GM23338 (cell line): ENCODE data around the gene VPS50. TPM values are rescaled to one million over a fixed set of nuclear protein-coding genes. Genes with fewer than 3 reads are reported as not detected.

ENCODE experiments used
- ATAC-seq: fragments of 200-7000 bp; cut with Tn5 transposase; 3 replicates; pipeline ENCODE4 v1.9.1; 2020
- DNase-seq: peaks from one replicate; pipeline ENCODE4 v3.0.0-alpha.2; 2015; ENCODE audit warnings: low spot score
- H2AFZ ChIP-seq: fragments of 200-600 bp; sonication (generic); 2 replicates; pipeline ENCODE4 v1.8.0; 2016; ENCODE audit warnings: antibody characterized with exemption, mild to moderate bottlenecking, moderate library complexity
- H3F3A ChIP-seq: fragments of 200-600 bp; sonication (generic); replicated peaks from 2 replicates; pipeline ENCODE4 v1.8.0; 2017; ENCODE audit warnings: antibody characterized with exemption, mixed run types, low read depth
- H3K27ac ChIP-seq: fragments of 200-600 bp; sonication (generic); 2 replicates; pipeline ENCODE4 v1.6.1; 2016; ENCODE audit warnings: low read depth
- H3K27me3 ChIP-seq: fragments of 200-600 bp; sonication (generic); 2 replicates; pipeline ENCODE4 v1.8.0; 2016; ENCODE audit warnings: mild to moderate bottlenecking, mixed run types, moderate library complexity; ENCODE audit not compliant: insufficient read depth
- H3K36me3 ChIP-seq: fragments of 200-600 bp; sonication (generic); 2 replicates; pipeline ENCODE4 v1.8.0; 2016; ENCODE audit warnings: mild to moderate bottlenecking; ENCODE audit not compliant: insufficient read depth
- H3K4me1 ChIP-seq: fragments of 200-600 bp; sonication (generic); 2 replicates; pipeline ENCODE4 v1.8.0; 2016; ENCODE audit warnings: mild to moderate bottlenecking, moderate library complexity; ENCODE audit not compliant: insufficient read depth
- H3K4me2 ChIP-seq: fragments of 200-600 bp; sonication (generic); 2 replicates; pipeline ENCODE4 v1.7.1; 2017; ENCODE audit warnings: mixed run types
- H3K4me3 ChIP-seq: fragments of 200-600 bp; sonication (generic); 2 replicates; pipeline ENCODE4 v1.6.1; 2016; ENCODE audit warnings: mixed run types
- H3K79me2 ChIP-seq: fragments of 200-600 bp; sonication (generic); replicated peaks from 2 replicates; pipeline ENCODE4 v1.8.0; 2017; ENCODE audit warnings: mild to moderate bottlenecking; ENCODE audit not compliant: insufficient read depth
- H3K9me2 ChIP-seq: fragments of 200-600 bp; sonication (generic); 2 replicates; pipeline ENCODE4 v1.8.0; 2017; ENCODE audit not compliant: insufficient read depth
- H4K20me1 ChIP-seq: fragments of 200-600 bp; sonication (generic); replicated peaks from 2 replicates; pipeline ENCODE4 v1.8.0; 2017; ENCODE audit warnings: mild to moderate bottlenecking; ENCODE audit not compliant: insufficient read depth
- H3K27ac Mint-ChIP-seq: 2 replicates; pipeline ENCODE4 v1.8.0; 2020; ENCODE audit warnings: inconsistent platforms, mild to moderate bottlenecking, moderate library complexity, mixed read lengths
- H3K27me3 Mint-ChIP-seq: 3 replicates; pipeline ENCODE4 v1.8.0; 2022; ENCODE audit warnings: low read depth, mild to moderate bottlenecking, moderate library complexity, mixed read lengths, inconsistent platforms; ENCODE audit not compliant: insufficient read depth, poor library complexity
- H3K36me3 Mint-ChIP-seq: 3 replicates; pipeline ENCODE4 v1.8.0; 2021; ENCODE audit warnings: low read depth, mild to moderate bottlenecking, inconsistent platforms, moderate library complexity, mixed read lengths
- H3K4me1 Mint-ChIP-seq: 3 replicates; pipeline ENCODE4 v1.8.0; 2020; ENCODE audit warnings: mild to moderate bottlenecking, inconsistent platforms, mixed read lengths
- H3K4me3 Mint-ChIP-seq: 3 replicates; pipeline ENCODE4 v1.8.0; 2021; ENCODE audit warnings: moderate library complexity, mild to moderate bottlenecking, inconsistent platforms, mixed read lengths
- H3K9me3 Mint-ChIP-seq: 3 replicates; pipeline ENCODE4 v1.8.0; 2020; ENCODE audit warnings: moderate library complexity, mild to moderate bottlenecking, inconsistent platforms, mixed read lengths
- CREB1 ChIP-seq: fragments of 250-450 bp; sonication (Bioruptor Pico); IDR thresholded peaks from 2 replicates; pipeline ENCODE4 v1.5.0; 2020; ENCODE audit warnings: low read depth, mild to moderate bottlenecking, moderate library complexity
- CTCF ChIP-seq, 2 experiments: fragments of 200-600 bp in 1 of 2; sonication (generic) in 1 of 2; conservative IDR thresholded peaks; 2 replicates each; pipeline versions ENCODE4 v1.5.1 to v1.6.1; 2016 to 2017; ENCODE audit warnings: antibody characterized with exemption in 2 of 2, low read depth in 2 of 2, mild to moderate bottlenecking in 2 of 2, moderate library complexity in 1 of 2
- EZH2 ChIP-seq: fragments of 200-600 bp; sonication (generic); IDR thresholded peaks from one replicate; pipeline ENCODE4 v1.8.0; 2017; ENCODE audit warnings: antibody characterized with exemption, mild to moderate bottlenecking, low read depth; ENCODE audit not compliant: unreplicated experiment
- EZH2phosphoT487 ChIP-seq: fragments of 200-600 bp; sonication (generic); IDR thresholded peaks from one replicate; pipeline ENCODE4 v1.8.1; 2018; ENCODE audit warnings: antibody characterized with exemption; ENCODE audit not compliant: unreplicated experiment
- NANOG ChIP-seq: IDR thresholded peaks from 2 replicates; pipeline ENCODE4 v1.6.1; 2016; ENCODE audit warnings: antibody characterized with exemption, borderline replicate concordance
- REST ChIP-seq: IDR thresholded peaks from one replicate; pipeline ENCODE4 v1.6.1; 2018; ENCODE audit warnings: antibody characterized with exemption; ENCODE audit not compliant: unreplicated experiment
- ZNF114 ChIP-seq: fragments of 250-450 bp; sonication (Bioruptor Pico); IDR thresholded peaks from 2 replicates; pipeline ENCODE4 v1.5.0; 2020; ENCODE audit warnings: mild to moderate bottlenecking, moderate library complexity
- ZNF331 ChIP-seq: fragments of 250-450 bp; sonication (Bioruptor Pico); IDR thresholded peaks from 2 replicates; pipeline ENCODE4 v1.5.0; 2020; ENCODE audit warnings: low read depth, mild to moderate bottlenecking, moderate library complexity
- ZNF462 ChIP-seq: fragments of 250-450 bp; sonication (Bioruptor Pico); IDR thresholded peaks from 2 replicates; pipeline ENCODE4 v1.5.0; 2020; ENCODE audit warnings: mild to moderate bottlenecking, moderate library complexity
- polyA plus RNA-seq: library from polyadenylated mRNA; unstranded; fragments of >200 nt; fragmentation: Nextera tagmentation; extraction: Ambion mirVana; gene quantifications from 2 replicates; pipeline ENCODE4 v1.2.1, GENCODE V29; 2016
- total RNA-seq: library from RNA; depleted of rRNA; stranded (reverse); fragments of >200 nt; shearing (Covaris generic); gene quantifications from 2 replicates; pipeline ENCODE4 v1.2.3, GENCODE V29; 2014

VPS50 gene
- total and polyA plus RNA-seq, 2 experiments from 2014 or later, result 4.3 to 12.3 TPM

- TF ChIP-seq ZNF462 (CRISPR knock-in tag), result no peak
- no peak for TF ChIP-seq EZH2
- TF ChIP-seq EZH2phosphoT487, result no peak
- TF ChIP-seq NANOG, result no peak
- no peak for TF ChIP-seq CTCF (conservative IDR thresholded peaks at IDR 0.05; ENCODE audit: low read depth in 2 of 2)
- no peak for TF ChIP-seq CREB1 (CRISPR knock-in tag)
- TF ChIP-seq ZNF331 (CRISPR knock-in tag), result no peak
- TF ChIP-seq REST, result no peak
- no peak for TF ChIP-seq ZNF114 (CRISPR knock-in tag)
- Histone ChIP-seq H3K27ac (no peak overlapping the region), H3K4me3 (no peak overlapping the region), H2AFZ (no peak overlapping the region), H3K79me2 (no peaks in the 10 kb centered on the region), H4K20me1 (no peaks in the 10 kb centered on the region), H3K27me3 (no peaks in the 10 kb centered on the region), H3K4me2 (no peak overlapping the region), H3K9me2 (no peaks in the 10 kb centered on the region), H3K36me3 (no peaks in the 10 kb centered on the region), H3F3A (no peaks in the 10 kb centered on the region), H3K4me1 (no peaks in the 10 kb centered on the region)
- Mint-ChIP-seq H3K27me3 (no peaks in the 10 kb centered on the region), H3K4me1 (no peaks in the 10 kb centered on the region), H3K9me3 (no peaks in the 10 kb centered on the region), H3K4me3 (no peak overlapping the region), H3K36me3 (no peaks in the 10 kb centered on the region), H3K27ac (no peak overlapping the region)
- no peak for ATAC-seq
- DNase-seq, result no peak
These were observed 75.0 kb downstream of the VPS50 start for GRCh38 chr7:93307131-93307660.
